Mesothelial cell of epicardium (in vitro differentiated cells): ENCODE measurements around the gene CRYGA. TPM values are rescaled to one million over a fixed set of nuclear protein-coding genes. Genes with fewer than 3 reads are reported as not detected.

Experiments
- DNase-seq, 2 experiments: peaks; one replicate each; pipeline ENCODE4 v3.0.0; 2021; ENCODE audit warnings: low spot score in 2 of 2; ENCODE audit not compliant: unreplicated experiment in 2 of 2
- H3K27ac Mint-ChIP-seq: 2 replicates; pipeline ENCODE4 v1.8.0; 2021; ENCODE audit warnings: mixed read lengths
- H3K27me3 Mint-ChIP-seq: 2 replicates; pipeline ENCODE4 v1.8.0; 2021; ENCODE audit warnings: low read depth, mixed read lengths
- H3K36me3 Mint-ChIP-seq: 2 replicates; pipeline ENCODE4 v1.8.0; 2021; ENCODE audit warnings: mixed read lengths
- H3K4me1 Mint-ChIP-seq: 2 replicates; pipeline ENCODE4 v1.8.0; 2021; ENCODE audit warnings: mixed read lengths
- H3K4me3 Mint-ChIP-seq: 2 replicates; pipeline ENCODE4 v1.8.0; 2021; ENCODE audit warnings: mild to moderate bottlenecking, moderate library complexity, mixed read lengths
- H3K9me3 Mint-ChIP-seq: 2 replicates; pipeline ENCODE4 v1.8.0; 2021; ENCODE audit warnings: mixed read lengths
- CTCF ChIP-seq: fragments of 200-600 bp; sonication (generic); IDR thresholded peaks from one replicate; pipeline ENCODE4 v1.5.0; 2021; ENCODE audit warnings: antibody characterized with exemption; ENCODE audit not compliant: unreplicated experiment
- total RNA-seq: library from RNA; stranded (reverse); gene quantifications from 3 replicates; pipeline ENCODE4 v1.2.1, GENCODE V29; 2021

CRYGA gene
- total RNA-seq, 1 donor from 2014 or later: not detected

GRCh38 chr2:208195531-208195930 lies 32.1 kb upstream of the CRYGA start:
- H3K4me1 Mint-ChIP-seq: peaks cover 4% of the 10 kb centered on the region
- no peaks in the 10 kb centered on the region for H3K27me3 Mint-ChIP-seq
- H3K4me3 Mint-ChIP-seq: no peak overlapping the region
- no peak for DNase-seq
- no peaks in the 10 kb centered on the region for H3K9me3 Mint-ChIP-seq
- no peak overlapping the region for H3K27ac Mint-ChIP-seq
- no peak for TF ChIP-seq CTCF
- H3K36me3 Mint-ChIP-seq: no peaks in the 10 kb centered on the region

GRCh38 chr2:208192611-208193236 lies 29.3 kb upstream of the CRYGA start:
- no peak overlapping the region for H3K27ac Mint-ChIP-seq
- no peaks in the 10 kb centered on the region for H3K36me3 Mint-ChIP-seq
- H3K4me3 Mint-ChIP-seq: no peak overlapping the region
- peaks cover 9% of the 10 kb centered on the region for H3K4me1 Mint-ChIP-seq
- no peaks in the 10 kb centered on the region for H3K9me3 Mint-ChIP-seq
- no peak for DNase-seq
- TF ChIP-seq CTCF: no peak
- no peaks in the 10 kb centered on the region for H3K27me3 Mint-ChIP-seq

GRCh38 chr2:208189810-208190503 lies 26.6 kb upstream of the CRYGA start, which contains the start of gene C2orf80:
Gene C2orf80 (minus strand): TSS chr2:208190030. CDS start chr2:208186986, 3,044 bp downstream.
- H3K4me1 Mint-ChIP-seq: peaks cover 7% of the 10 kb centered on the region
- H3K27ac Mint-ChIP-seq: no peak within 1 kb of the TSS
- no peaks in the 10 kb centered on the region for H3K36me3 Mint-ChIP-seq
- no peaks in the 10 kb centered on the region for H3K27me3 Mint-ChIP-seq
- TF ChIP-seq CTCF: no peak
- H3K9me3 Mint-ChIP-seq: no peaks in the 10 kb centered on the region
- no peak within 1 kb of the TSS for H3K4me3 Mint-ChIP-seq
- no peak for DNase-seq

- no peaks in the 10 kb centered on the region for H3K36me3 Mint-ChIP-seq
- H3K27me3 Mint-ChIP-seq: peaks cover 4% of the 10 kb centered on the region
- TF ChIP-seq CTCF: no peak
- H3K9me3 Mint-ChIP-seq: no peaks in the 10 kb centered on the region
- peaks cover 10% of the 10 kb centered on the region for H3K4me1 Mint-ChIP-seq
- no peak overlapping the region for H3K27ac Mint-ChIP-seq
- H3K4me3 Mint-ChIP-seq: no peak overlapping the region
- DNase-seq: no peak
Measured at GRCh38 chr2:208189069-208189809, 25.9 kb upstream of the CRYGA start.

GRCh38 chr2:208186893-208187292 lies 23.5 kb upstream of the CRYGA start:
- DNase-seq: no peak
- no peaks in the 10 kb centered on the region for H3K9me3 Mint-ChIP-seq
- no peaks in the 10 kb centered on the region for H3K36me3 Mint-ChIP-seq
- H3K27ac Mint-ChIP-seq: no peak overlapping the region
- TF ChIP-seq CTCF: no peak
- no peak overlapping the region for H3K4me3 Mint-ChIP-seq
- H3K4me1 Mint-ChIP-seq: peaks cover 20% of the 10 kb centered on the region
- H3K27me3 Mint-ChIP-seq: peaks cover 8% of the 10 kb centered on the region
